GM23338 (cell line): ENCODE results near the gene TLCD3B. TPM values are rescaled to one million over a fixed set of nuclear protein-coding genes. Genes with fewer than 3 reads are reported as not detected.

Experiments
- ATAC-seq: fragments of 200-7000 bp; cut with Tn5 transposase; 3 replicates; pipeline ENCODE4 v1.9.1; 2020
- DNase-seq: peaks from one replicate; pipeline ENCODE4 v3.0.0-alpha.2; 2015; ENCODE audit warnings: low spot score
- H2AFZ ChIP-seq: fragments of 200-600 bp; sonication (generic); 2 replicates; pipeline ENCODE4 v1.8.0; 2016; ENCODE audit warnings: antibody characterized with exemption, mild to moderate bottlenecking, moderate library complexity
- H3F3A ChIP-seq: fragments of 200-600 bp; sonication (generic); replicated peaks from 2 replicates; pipeline ENCODE4 v1.8.0; 2017; ENCODE audit warnings: antibody characterized with exemption, mixed run types, low read depth
- H3K27ac ChIP-seq: fragments of 200-600 bp; sonication (generic); 2 replicates; pipeline ENCODE4 v1.6.1; 2016; ENCODE audit warnings: low read depth
- H3K27me3 ChIP-seq: fragments of 200-600 bp; sonication (generic); 2 replicates; pipeline ENCODE4 v1.8.0; 2016; ENCODE audit warnings: mild to moderate bottlenecking, mixed run types, moderate library complexity; ENCODE audit not compliant: insufficient read depth
- H3K36me3 ChIP-seq: fragments of 200-600 bp; sonication (generic); 2 replicates; pipeline ENCODE4 v1.8.0; 2016; ENCODE audit warnings: mild to moderate bottlenecking; ENCODE audit not compliant: insufficient read depth
- H3K4me1 ChIP-seq: fragments of 200-600 bp; sonication (generic); 2 replicates; pipeline ENCODE4 v1.8.0; 2016; ENCODE audit warnings: mild to moderate bottlenecking, moderate library complexity; ENCODE audit not compliant: insufficient read depth
- H3K4me2 ChIP-seq: fragments of 200-600 bp; sonication (generic); 2 replicates; pipeline ENCODE4 v1.7.1; 2017; ENCODE audit warnings: mixed run types
- H3K4me3 ChIP-seq: fragments of 200-600 bp; sonication (generic); 2 replicates; pipeline ENCODE4 v1.6.1; 2016; ENCODE audit warnings: mixed run types
- H3K79me2 ChIP-seq: fragments of 200-600 bp; sonication (generic); replicated peaks from 2 replicates; pipeline ENCODE4 v1.8.0; 2017; ENCODE audit warnings: mild to moderate bottlenecking; ENCODE audit not compliant: insufficient read depth
- H3K9me2 ChIP-seq: fragments of 200-600 bp; sonication (generic); 2 replicates; pipeline ENCODE4 v1.8.0; 2017; ENCODE audit not compliant: insufficient read depth
- H4K20me1 ChIP-seq: fragments of 200-600 bp; sonication (generic); replicated peaks from 2 replicates; pipeline ENCODE4 v1.8.0; 2017; ENCODE audit warnings: mild to moderate bottlenecking; ENCODE audit not compliant: insufficient read depth
- H3K27ac Mint-ChIP-seq: 2 replicates; pipeline ENCODE4 v1.8.0; 2020; ENCODE audit warnings: inconsistent platforms, mild to moderate bottlenecking, moderate library complexity, mixed read lengths
- H3K27me3 Mint-ChIP-seq: 3 replicates; pipeline ENCODE4 v1.8.0; 2022; ENCODE audit warnings: low read depth, mild to moderate bottlenecking, moderate library complexity, mixed read lengths, inconsistent platforms; ENCODE audit not compliant: insufficient read depth, poor library complexity
- H3K36me3 Mint-ChIP-seq: 3 replicates; pipeline ENCODE4 v1.8.0; 2021; ENCODE audit warnings: low read depth, mild to moderate bottlenecking, inconsistent platforms, moderate library complexity, mixed read lengths
- H3K4me1 Mint-ChIP-seq: 3 replicates; pipeline ENCODE4 v1.8.0; 2020; ENCODE audit warnings: mild to moderate bottlenecking, inconsistent platforms, mixed read lengths
- H3K4me3 Mint-ChIP-seq: 3 replicates; pipeline ENCODE4 v1.8.0; 2021; ENCODE audit warnings: moderate library complexity, mild to moderate bottlenecking, inconsistent platforms, mixed read lengths
- H3K9me3 Mint-ChIP-seq: 3 replicates; pipeline ENCODE4 v1.8.0; 2020; ENCODE audit warnings: moderate library complexity, mild to moderate bottlenecking, inconsistent platforms, mixed read lengths
- CREB1 ChIP-seq: fragments of 250-450 bp; sonication (Bioruptor Pico); IDR thresholded peaks from 2 replicates; pipeline ENCODE4 v1.5.0; 2020; ENCODE audit warnings: low read depth, mild to moderate bottlenecking, moderate library complexity
- CTCF ChIP-seq, 2 experiments: fragments of 200-600 bp in 1 of 2; sonication (generic) in 1 of 2; conservative IDR thresholded peaks; 2 replicates each; pipeline versions ENCODE4 v1.5.1 to v1.6.1; 2016 to 2017; ENCODE audit warnings: antibody characterized with exemption in 2 of 2, low read depth in 2 of 2, mild to moderate bottlenecking in 2 of 2, moderate library complexity in 1 of 2
- EZH2 ChIP-seq: fragments of 200-600 bp; sonication (generic); IDR thresholded peaks from one replicate; pipeline ENCODE4 v1.8.0; 2017; ENCODE audit warnings: antibody characterized with exemption, mild to moderate bottlenecking, low read depth; ENCODE audit not compliant: unreplicated experiment
- EZH2phosphoT487 ChIP-seq: fragments of 200-600 bp; sonication (generic); IDR thresholded peaks from one replicate; pipeline ENCODE4 v1.8.1; 2018; ENCODE audit warnings: antibody characterized with exemption; ENCODE audit not compliant: unreplicated experiment
- JUNB ChIP-seq: IDR thresholded peaks from one replicate; pipeline ENCODE4 v1.6.1; 2016; ENCODE audit warnings: antibody characterized with exemption; ENCODE audit not compliant: unreplicated experiment
- NANOG ChIP-seq: IDR thresholded peaks from 2 replicates; pipeline ENCODE4 v1.6.1; 2016; ENCODE audit warnings: antibody characterized with exemption, borderline replicate concordance
- POLR2AphosphoS5 ChIP-seq: IDR thresholded peaks from 2 replicates; pipeline ENCODE4 v1.6.1; 2016; ENCODE audit warnings: antibody characterized with exemption, low read depth
- REST ChIP-seq: IDR thresholded peaks from one replicate; pipeline ENCODE4 v1.6.1; 2018; ENCODE audit warnings: antibody characterized with exemption; ENCODE audit not compliant: unreplicated experiment
- STAT1 ChIP-seq: IDR thresholded peaks from one replicate; pipeline ENCODE4 v1.6.1; 2016; ENCODE audit warnings: antibody characterized with exemption; ENCODE audit not compliant: unreplicated experiment
- ZNF114 ChIP-seq: fragments of 250-450 bp; sonication (Bioruptor Pico); IDR thresholded peaks from 2 replicates; pipeline ENCODE4 v1.5.0; 2020; ENCODE audit warnings: mild to moderate bottlenecking, moderate library complexity
- ZNF331 ChIP-seq: fragments of 250-450 bp; sonication (Bioruptor Pico); IDR thresholded peaks from 2 replicates; pipeline ENCODE4 v1.5.0; 2020; ENCODE audit warnings: low read depth, mild to moderate bottlenecking, moderate library complexity
- ZNF462 ChIP-seq: fragments of 250-450 bp; sonication (Bioruptor Pico); IDR thresholded peaks from 2 replicates; pipeline ENCODE4 v1.5.0; 2020; ENCODE audit warnings: mild to moderate bottlenecking, moderate library complexity
- polyA plus RNA-seq: library from polyadenylated mRNA; unstranded; fragments of >200 nt; fragmentation: Nextera tagmentation; extraction: Ambion mirVana; gene quantifications from 2 replicates; pipeline ENCODE4 v1.2.1, GENCODE V29; 2016
- total RNA-seq: library from RNA; depleted of rRNA; stranded (reverse); fragments of >200 nt; shearing (Covaris generic); gene quantifications from 2 replicates; pipeline ENCODE4 v1.2.3, GENCODE V29; 2014

Gene TLCD3B
- total and polyA plus RNA-seq, 2 experiments from 2014 or later = 14.2 to 37.4 TPM

- TF ChIP-seq ZNF114 (no peak), NANOG (no peak), CTCF (conservative IDR thresholded peaks at IDR 0.05; ENCODE audit: low read depth in 2 of 2) (no peak), EZH2phosphoT487 (no peak), POLR2AphosphoS5 (no peak), STAT1 (no peak), CREB1 (CRISPR knock-in tag) (no peak), JUNB (no peak), ZNF462 (CRISPR knock-in tag) (no peak), ZNF331 (CRISPR knock-in tag) (no peak), EZH2 (no peak), REST (no peak)
- Mint-ChIP-seq H3K4me3 (no peak overlapping the region), H3K27me3 (peaks cover 14% of the 10 kb centered on the region), H3K36me3 (peaks cover 32% of the 10 kb centered on the region), H3K4me1 (peaks cover 29% of the 10 kb centered on the region), H3K9me3 (peaks cover 12% of the 10 kb centered on the region), H3K27ac (peak overlapping the region; percentile 76; the same call in 1 of the 2 replicates)
- peaks cover 24% of the 10 kb centered on the region for H3K36me3 ChIP-seq
- DNase-seq (no peak), ATAC-seq (no peak)
- peaks cover 37% of the 10 kb centered on the region for H3K79me2 ChIP-seq
- peak overlapping the region; percentile 100 for H3K4me2 ChIP-seq
- peaks cover 27% of the 10 kb centered on the region for H3K4me1 ChIP-seq
- no peak overlapping the region for H3K27ac ChIP-seq
- H2AFZ ChIP-seq = no peak overlapping the region
- H3K9me2 ChIP-seq = peaks cover 4% of the 10 kb centered on the region; the same call in 1 of the 2 replicates
- peaks cover 21% of the 10 kb centered on the region; the same call in 1 of the 2 replicates for H3F3A ChIP-seq
- H4K20me1 ChIP-seq = peaks cover 17% of the 10 kb centered on the region
- H3K4me3 ChIP-seq = 0 out of 2 replicates have a peak overlapping the region, but pooled peaks have one; percentile 98
- peaks cover 8% of the 10 kb centered on the region for H3K27me3 ChIP-seq
Observed at GRCh38 chr16:29977063-29977825, 53.8 kb downstream of the TLCD3B start.
